GM21825 (cell line): ENCODE data around the gene NUTF2.
"Not testable (repeated sequence)": the region's sequence is repeated elsewhere in the genome, so short reads cannot be mapped to it uniquely, and the experiment has no call there.

ENCODE experiments used
- ATAC-seq: cut with Tn5 transposase; IDR thresholded peaks from one replicate; pipeline ENCODE4 v1.9.1; 2021; ENCODE audit warnings: mild to moderate bottlenecking, moderate library complexity; ENCODE audit not compliant: unreplicated experiment

Gene NUTF2

DNA sequence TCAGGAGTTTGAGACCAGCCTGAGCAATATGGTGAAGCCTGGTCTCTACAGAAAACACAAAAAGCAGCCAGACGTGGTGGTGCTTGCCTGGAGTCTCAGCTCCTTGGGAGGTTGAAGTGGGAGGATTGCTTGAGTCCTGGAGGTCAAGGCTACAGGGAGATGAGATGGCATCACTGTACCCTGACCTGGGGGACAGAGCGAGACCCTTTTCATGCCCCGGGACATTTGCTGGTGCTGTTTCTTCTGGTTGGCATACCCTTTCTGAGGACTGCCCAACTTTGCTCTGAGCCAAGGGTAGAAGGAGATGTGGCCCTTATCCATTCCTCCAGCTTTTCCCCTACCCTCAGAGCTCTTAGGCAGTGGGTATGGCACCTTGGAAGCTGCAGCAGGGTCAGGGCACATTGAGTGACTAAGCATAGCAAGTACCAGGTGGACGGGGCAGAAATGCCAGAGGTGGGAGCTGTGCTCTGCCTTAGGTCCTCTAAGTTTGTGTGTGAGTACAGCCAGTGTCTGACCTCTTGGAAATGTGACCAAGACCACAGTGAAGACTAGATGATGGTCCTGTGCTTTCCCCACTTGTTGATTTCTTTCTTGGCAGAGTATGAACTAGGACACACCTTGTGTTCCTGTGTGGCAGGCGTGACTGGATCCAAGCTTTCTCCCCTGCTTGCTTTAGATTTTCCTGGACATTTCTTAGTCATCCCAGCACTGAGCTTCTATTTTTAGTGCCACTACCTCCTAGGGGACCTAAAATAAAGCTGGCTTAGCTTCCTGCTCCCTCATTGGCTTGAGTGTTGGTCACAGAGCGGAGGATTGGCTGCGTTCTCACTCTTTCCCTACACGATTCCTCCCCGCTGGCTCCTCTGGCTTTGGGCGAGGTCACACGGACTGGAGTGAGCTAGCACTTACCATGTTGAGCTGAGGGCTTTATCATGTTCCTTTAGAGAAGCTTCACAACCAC is 16.2 kb downstream of the NUTF2 start:
- no peak for ATAC-seq

DNA sequence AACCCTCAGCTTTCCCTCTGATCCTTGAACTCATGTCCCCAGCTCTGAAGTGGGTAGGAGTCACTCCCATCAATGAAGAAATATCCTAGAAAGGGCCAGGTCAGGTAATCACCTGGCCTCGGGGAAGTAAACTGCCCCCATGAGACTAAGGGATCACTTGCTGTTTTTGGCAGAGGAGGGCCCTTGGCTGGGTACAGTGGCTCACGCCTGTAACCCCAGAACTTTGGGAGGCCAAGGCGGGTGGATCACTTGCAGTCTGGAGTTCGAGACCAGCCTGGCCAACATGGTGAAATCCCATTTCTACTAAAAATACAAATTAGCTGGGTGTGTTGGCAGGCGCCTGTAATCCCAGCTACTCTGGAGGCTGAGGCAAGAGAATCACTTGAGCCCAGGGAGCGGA is 17.3 kb downstream of the NUTF2 start:
- ATAC-seq: not testable (repeated sequence)

GRCh38 chr16:67864594-67864993 is 17.9 kb downstream of the NUTF2 start:
- no peak for ATAC-seq

- no peak for ATAC-seq
Observed at GRCh38 chr16:67865318-67865717, 18.6 kb downstream of the NUTF2 start.

- ATAC-seq: no peak
Observed at GRCh38 chr16:67868290-67868689, 21.6 kb downstream of the NUTF2 start.

DNA sequence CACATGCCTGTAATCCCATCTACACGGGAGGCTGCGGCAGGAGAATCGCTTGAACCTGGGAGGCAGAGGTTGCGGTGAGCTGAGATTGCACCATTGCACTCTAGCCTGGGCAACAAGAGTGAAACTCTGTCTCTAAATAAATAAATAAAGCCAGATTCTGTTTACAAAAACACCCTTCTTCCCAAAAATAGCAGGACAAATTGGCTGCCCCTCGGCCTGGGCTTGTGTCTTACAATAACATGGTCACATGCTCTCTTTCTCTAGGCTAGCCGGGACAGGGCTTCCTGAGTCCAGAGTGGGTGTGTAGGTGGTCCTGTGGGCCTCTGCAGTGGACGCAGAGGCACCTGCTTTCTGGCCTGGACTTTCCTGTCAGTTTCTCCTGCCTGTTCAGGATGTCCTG is 22.9 kb downstream of the NUTF2 start:
- ATAC-seq: no peak

- ATAC-seq: no peak
Observed at GRCh38 chr16:67871256-67871655, 24.5 kb downstream of the NUTF2 start.

- ATAC-seq: no peak
Observed at GRCh38 chr16:67872131-67872630, 25.4 kb downstream of the NUTF2 start.

DNA sequence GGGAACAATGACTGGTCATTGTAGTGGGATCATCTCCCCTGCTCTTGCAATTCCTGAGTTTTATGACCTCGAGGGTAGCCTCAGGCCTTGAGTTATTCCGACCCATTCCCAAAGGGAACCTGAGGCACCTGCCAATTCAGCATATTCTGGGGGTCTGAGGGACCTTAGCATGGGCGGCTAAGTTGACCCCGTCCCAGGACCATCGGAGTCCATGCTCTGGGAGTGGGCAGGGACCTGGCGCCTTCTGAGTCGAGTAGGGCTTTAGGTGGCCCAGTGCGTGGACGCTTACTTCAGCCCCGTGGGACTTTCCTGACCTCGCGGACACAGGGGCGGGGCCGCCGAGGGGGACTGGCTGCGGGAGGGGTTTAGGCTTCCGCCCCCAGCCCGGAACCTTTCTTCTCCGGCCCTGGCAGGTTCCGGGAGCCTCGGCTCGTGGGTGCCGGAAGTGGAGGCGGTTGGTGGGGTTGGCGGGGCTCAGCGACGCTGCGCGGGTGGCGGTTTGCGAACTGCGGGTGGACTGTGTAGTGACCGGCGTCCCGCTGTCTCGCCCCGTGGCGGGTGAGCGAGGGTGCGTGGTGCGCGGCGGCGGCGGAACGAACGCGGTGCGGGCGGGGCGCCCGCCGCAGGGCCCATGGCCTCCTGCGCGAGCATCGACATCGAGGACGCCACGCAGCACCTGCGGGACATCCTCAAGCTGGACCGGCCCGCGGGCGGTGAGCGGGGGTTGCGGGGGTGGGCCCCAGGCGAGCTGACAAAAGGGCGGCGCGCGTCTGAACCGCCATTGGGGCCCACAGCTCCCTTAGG is 26.1 kb downstream of the NUTF2 start, which contains the start of gene EDC4:
EDC4 (plus strand) TSS at position 422 of the 804 bp plus-strand sequence; CDS start at position 632, 210 bp downstream.
- peak; percentile 56 for ATAC-seq

GRCh38 chr16:67873435-67874370 is 27.0 kb downstream of the NUTF2 start:
- ATAC-seq: no peak

DNA sequence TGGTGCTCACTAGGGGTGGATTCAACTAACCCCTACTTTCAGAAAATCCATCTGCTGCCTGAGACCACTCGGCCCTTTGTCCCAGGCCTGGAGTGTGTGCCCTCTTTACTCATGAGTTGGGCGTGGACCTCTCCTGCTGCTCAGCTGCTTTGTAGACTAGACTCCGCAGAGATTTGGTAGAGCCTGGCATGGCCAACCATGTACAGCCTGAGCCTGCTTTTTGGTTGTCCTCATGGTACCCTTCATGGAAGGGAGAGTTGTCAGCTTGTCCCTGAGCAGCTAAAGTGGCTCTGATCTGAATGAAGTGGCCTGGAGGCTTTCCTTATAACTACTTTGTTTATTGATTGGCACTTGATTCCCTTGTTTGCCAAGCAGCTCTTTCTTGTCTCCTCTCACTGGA is 27.6 kb downstream of the NUTF2 start:
- no peak for ATAC-seq

GRCh38 chr16:67877064-67877463 is 30.3 kb downstream of the NUTF2 start:
- ATAC-seq: no peak

- no peak for ATAC-seq
Observed at GRCh38 chr16:67878232-67878631, 31.5 kb downstream of the NUTF2 start.

GRCh38 chr16:67878846-67879245 is 32.1 kb downstream of the NUTF2 start:
- no peak for ATAC-seq

- ATAC-seq: no peak
Observed at GRCh38 chr16:67879462-67879861, 32.7 kb downstream of the NUTF2 start.

DNA sequence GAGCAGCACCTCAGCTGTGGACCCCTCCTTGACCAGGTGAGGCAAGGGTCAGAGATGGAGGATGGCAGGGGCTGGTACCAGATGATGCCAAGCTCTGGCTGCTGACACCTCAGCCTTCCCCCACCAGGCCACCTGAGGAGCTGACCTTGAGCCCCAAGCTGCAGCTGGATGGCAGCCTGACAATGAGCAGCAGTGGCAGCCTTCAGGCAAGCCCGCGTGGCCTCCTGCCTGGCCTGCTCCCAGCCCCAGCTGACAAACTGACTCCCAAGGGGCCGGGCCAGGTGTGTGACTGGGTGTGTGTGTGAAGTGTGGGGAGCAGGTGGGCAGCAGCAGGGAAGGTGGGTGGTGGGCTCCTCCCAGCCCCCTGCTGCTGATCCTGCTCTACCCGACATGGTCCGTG is 33.2 kb downstream of the NUTF2 start:
- no peak for ATAC-seq

DNA sequence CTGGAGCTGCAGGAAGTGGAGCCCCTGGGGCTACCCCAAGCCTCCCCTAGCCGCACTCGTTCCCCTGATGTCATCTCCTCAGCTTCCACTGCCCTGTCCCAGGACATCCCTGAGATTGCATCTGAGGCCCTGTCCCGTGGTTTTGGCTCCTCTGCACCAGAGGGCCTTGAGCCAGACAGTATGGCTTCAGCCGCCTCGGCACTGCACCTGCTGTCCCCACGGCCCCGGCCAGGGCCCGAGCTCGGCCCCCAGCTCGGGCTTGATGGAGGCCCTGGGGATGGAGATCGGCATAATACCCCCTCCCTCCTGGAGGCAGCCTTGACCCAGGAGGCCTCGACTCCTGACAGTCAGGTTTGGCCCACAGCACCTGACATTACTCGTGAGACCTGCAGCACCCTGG is 33.9 kb downstream of the NUTF2 start:
- no peak for ATAC-seq

DNA sequence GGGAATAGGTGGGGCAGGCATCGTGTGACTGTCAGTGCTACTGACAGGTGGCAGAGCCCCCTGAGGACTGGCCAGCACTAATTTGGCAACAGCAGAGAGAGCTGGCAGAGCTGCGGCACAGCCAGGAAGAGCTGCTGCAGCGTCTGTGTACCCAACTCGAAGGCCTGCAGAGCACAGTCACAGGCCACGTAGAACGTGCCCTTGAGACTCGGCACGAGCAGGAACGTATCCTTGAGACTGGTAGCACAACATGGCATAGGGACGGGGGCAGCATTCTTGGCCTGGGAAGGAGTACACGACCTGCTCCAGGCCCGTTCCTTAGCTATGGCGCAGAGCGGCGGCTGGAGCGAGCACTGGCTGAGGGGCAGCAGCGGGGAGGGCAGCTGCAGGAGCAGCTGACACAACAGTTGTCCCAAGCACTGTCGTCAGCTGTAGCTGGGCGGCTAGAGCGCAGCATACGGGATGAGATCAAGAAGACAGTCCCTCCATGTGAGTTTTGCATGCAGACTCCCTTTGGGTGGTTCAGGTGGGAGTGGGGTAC is 35.0 kb downstream of the NUTF2 start:
- ATAC-seq: no peak

DNA sequence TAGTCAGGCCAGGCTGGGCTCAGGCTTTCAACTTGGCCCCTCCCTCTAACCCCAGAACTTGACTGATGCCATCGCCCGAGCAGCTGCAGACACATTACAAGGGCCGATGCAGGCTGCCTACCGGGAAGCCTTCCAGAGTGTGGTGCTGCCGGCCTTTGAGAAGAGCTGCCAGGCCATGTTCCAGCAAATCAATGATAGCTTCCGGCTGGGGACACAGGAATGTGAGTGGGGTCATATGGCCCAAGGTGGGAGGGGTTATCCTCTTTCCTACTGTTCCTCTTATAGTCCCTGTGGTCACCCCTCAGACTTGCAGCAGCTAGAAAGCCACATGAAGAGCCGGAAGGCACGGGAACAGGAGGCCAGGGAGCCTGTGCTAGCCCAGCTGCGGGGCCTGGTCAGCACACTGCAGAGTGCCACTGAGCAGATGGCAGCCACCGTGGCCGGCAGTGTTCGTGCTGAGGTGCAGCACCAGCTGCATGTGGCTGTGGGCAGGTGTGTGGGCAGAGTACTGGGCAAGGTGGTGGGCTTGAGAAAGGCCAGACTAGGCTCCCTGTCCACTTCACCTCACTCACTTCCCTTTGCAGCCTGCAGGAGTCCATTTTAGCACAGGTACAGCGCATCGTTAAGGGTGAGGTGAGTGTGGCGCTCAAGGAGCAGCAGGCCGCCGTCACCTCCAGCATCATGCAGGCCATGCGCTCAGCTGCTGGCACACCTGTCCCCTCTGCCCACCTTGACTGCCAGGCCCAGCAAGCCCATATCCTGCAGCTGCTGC is 35.8 kb downstream of the NUTF2 start:
- ATAC-seq: no peak
